Activated naive CD8-positive, alpha-beta T cell (primary cell): Measurements from ENCODE around the gene COA8.

Experiments used
- H3K27ac Mint-ChIP-seq: one replicate; pipeline ENCODE4 v1.8.0; 2021; ENCODE audit warnings: mixed read lengths
- H3K27me3 Mint-ChIP-seq: one replicate; pipeline ENCODE4 v1.8.0; 2021; ENCODE audit warnings: mixed read lengths
- H3K36me3 Mint-ChIP-seq: one replicate; pipeline ENCODE4 v1.8.0; 2021; ENCODE audit warnings: mixed read lengths
- H3K4me1 Mint-ChIP-seq: one replicate; pipeline ENCODE4 v1.8.0; 2021; ENCODE audit warnings: low read depth, mixed read lengths
- H3K4me3 Mint-ChIP-seq: one replicate; pipeline ENCODE4 v1.8.0; 2021; ENCODE audit warnings: mild to moderate bottlenecking, mixed read lengths
- H3K9me3 Mint-ChIP-seq: one replicate; pipeline ENCODE4 v1.8.0; 2021; ENCODE audit warnings: low read depth, mixed read lengths

COA8 gene

GRCh38 chr14:103562429-103563225, at the start of gene COA8, which contains the start of gene BAG5:
COA8 (plus strand) TSS chr14:103562960; CDS start chr14:103563002, 42 bp downstream.
BAG5 (minus strand) TSS chr14:103562657; CDS start chr14:103561164, 1,493 bp downstream.
- peaks cover 62% of the 10 kb centered on the region for H3K4me1 Mint-ChIP-seq

GRCh38 chr14:103514596-103515421, 48.0 kb upstream of the COA8 start:
- no peak overlapping the region for H3K4me3 Mint-ChIP-seq
- H3K27me3 Mint-ChIP-seq, result no peaks in the 10 kb centered on the region
- H3K4me1 Mint-ChIP-seq, result peaks cover 7% of the 10 kb centered on the region
- H3K36me3 Mint-ChIP-seq, result no peaks in the 10 kb centered on the region
- no peak overlapping the region for H3K27ac Mint-ChIP-seq
- H3K9me3 Mint-ChIP-seq, result no peaks in the 10 kb centered on the region

More at GRCh38 chr14:103562429-103563225, at the start of gene COA8, which contains the start of gene BAG5:
- H3K27ac Mint-ChIP-seq, result peak within 1 kb of the TSS; percentile 95
- H3K9me3 Mint-ChIP-seq, result no peaks in the 10 kb centered on the region
- no peaks in the 10 kb centered on the region for H3K27me3 Mint-ChIP-seq
- H3K4me3 Mint-ChIP-seq, result peak within 1 kb of the TSS; percentile 99
- H3K36me3 Mint-ChIP-seq, result peaks cover 7% of the 10 kb centered on the region

GRCh38 chr14:103516426-103517173, 46.2 kb upstream of the COA8 start:
- H3K4me3 Mint-ChIP-seq, result no peak overlapping the region
- no peaks in the 10 kb centered on the region for H3K36me3 Mint-ChIP-seq
- peaks cover 9% of the 10 kb centered on the region for H3K4me1 Mint-ChIP-seq
- no peaks in the 10 kb centered on the region for H3K9me3 Mint-ChIP-seq
- H3K27me3 Mint-ChIP-seq, result no peaks in the 10 kb centered on the region
- H3K27ac Mint-ChIP-seq, result no peak overlapping the region

- Mint-ChIP-seq H3K4me1 (peaks cover 9% of the 10 kb centered on the region), H3K27me3 (no peaks in the 10 kb centered on the region), H3K9me3 (no peaks in the 10 kb centered on the region), H3K27ac (no peak overlapping the region), H3K36me3 (no peaks in the 10 kb centered on the region), H3K4me3 (no peak overlapping the region)
Measured at GRCh38 chr14:103517174-103517566, 45.6 kb upstream of the COA8 start.

- no peaks in the 10 kb centered on the region for H3K9me3 Mint-ChIP-seq
- no peak overlapping the region for H3K4me3 Mint-ChIP-seq
- peaks cover 9% of the 10 kb centered on the region for H3K4me1 Mint-ChIP-seq
- H3K27me3 Mint-ChIP-seq, result no peaks in the 10 kb centered on the region
- no peak overlapping the region for H3K27ac Mint-ChIP-seq
- no peaks in the 10 kb centered on the region for H3K36me3 Mint-ChIP-seq
Measured at GRCh38 chr14:103517721-103518421, 44.9 kb upstream of the COA8 start.

- Mint-ChIP-seq H3K9me3 (no peaks in the 10 kb centered on the region), H3K27me3 (no peaks in the 10 kb centered on the region), H3K27ac (no peak overlapping the region), H3K4me3 (no peak overlapping the region), H3K4me1 (peaks cover 9% of the 10 kb centered on the region), H3K36me3 (no peaks in the 10 kb centered on the region)
Measured at GRCh38 chr14:103518422-103519042, 44.2 kb upstream of the COA8 start.

GRCh38 chr14:103519043-103519836, 43.5 kb upstream of the COA8 start:
- no peaks in the 10 kb centered on the region for H3K9me3 Mint-ChIP-seq
- H3K27me3 Mint-ChIP-seq, result no peaks in the 10 kb centered on the region
- peaks cover 9% of the 10 kb centered on the region for H3K4me1 Mint-ChIP-seq
- H3K27ac Mint-ChIP-seq, result no peak overlapping the region
- H3K4me3 Mint-ChIP-seq, result peak overlapping the region; percentile 17
- no peaks in the 10 kb centered on the region for H3K36me3 Mint-ChIP-seq

- Mint-ChIP-seq H3K36me3 (no peaks in the 10 kb centered on the region), H3K27ac (peak overlapping the region; percentile 66), H3K4me3 (peak overlapping the region; percentile 68), H3K4me1 (peaks cover 9% of the 10 kb centered on the region), H3K27me3 (no peaks in the 10 kb centered on the region), H3K9me3 (no peaks in the 10 kb centered on the region)
Measured at GRCh38 chr14:103519837-103520212, 42.9 kb upstream of the COA8 start.

- Mint-ChIP-seq H3K4me1 (peaks cover 9% of the 10 kb centered on the region), H3K27ac (peak overlapping the region; percentile 66), H3K27me3 (no peaks in the 10 kb centered on the region), H3K36me3 (no peaks in the 10 kb centered on the region), H3K4me3 (peak overlapping the region; percentile 68), H3K9me3 (no peaks in the 10 kb centered on the region)
Measured at GRCh38 chr14:103520269-103520656, 42.5 kb upstream of the COA8 start.

GRCh38 chr14:103520657-103521437, 41.9 kb upstream of the COA8 start:
- Mint-ChIP-seq H3K4me3 (peak overlapping the region; percentile 13), H3K27ac (no peak overlapping the region), H3K36me3 (no peaks in the 10 kb centered on the region), H3K27me3 (no peaks in the 10 kb centered on the region), H3K9me3 (no peaks in the 10 kb centered on the region), H3K4me1 (peaks cover 9% of the 10 kb centered on the region)

GRCh38 chr14:103521438-103521950, 41.3 kb upstream of the COA8 start:
- H3K4me1 Mint-ChIP-seq, result peaks cover 9% of the 10 kb centered on the region
- H3K9me3 Mint-ChIP-seq, result no peaks in the 10 kb centered on the region
- H3K4me3 Mint-ChIP-seq, result no peak overlapping the region
- no peak overlapping the region for H3K27ac Mint-ChIP-seq
- no peaks in the 10 kb centered on the region for H3K27me3 Mint-ChIP-seq
- H3K36me3 Mint-ChIP-seq, result no peaks in the 10 kb centered on the region

GRCh38 chr14:103521951-103522563, 40.7 kb upstream of the COA8 start:
- Mint-ChIP-seq H3K27me3 (no peaks in the 10 kb centered on the region), H3K4me1 (peaks cover 10% of the 10 kb centered on the region), H3K9me3 (no peaks in the 10 kb centered on the region), H3K4me3 (peak overlapping the region; percentile 49), H3K27ac (no peak overlapping the region), H3K36me3 (no peaks in the 10 kb centered on the region)
